ENCODE results near the gene ARHGAP12.

The ARHGAP12 gene

GRCh38 chr10:31873724-31874123 is 54.9 kb downstream of the ARHGAP12 start:
- no peak for DNase-seq

DNA sequence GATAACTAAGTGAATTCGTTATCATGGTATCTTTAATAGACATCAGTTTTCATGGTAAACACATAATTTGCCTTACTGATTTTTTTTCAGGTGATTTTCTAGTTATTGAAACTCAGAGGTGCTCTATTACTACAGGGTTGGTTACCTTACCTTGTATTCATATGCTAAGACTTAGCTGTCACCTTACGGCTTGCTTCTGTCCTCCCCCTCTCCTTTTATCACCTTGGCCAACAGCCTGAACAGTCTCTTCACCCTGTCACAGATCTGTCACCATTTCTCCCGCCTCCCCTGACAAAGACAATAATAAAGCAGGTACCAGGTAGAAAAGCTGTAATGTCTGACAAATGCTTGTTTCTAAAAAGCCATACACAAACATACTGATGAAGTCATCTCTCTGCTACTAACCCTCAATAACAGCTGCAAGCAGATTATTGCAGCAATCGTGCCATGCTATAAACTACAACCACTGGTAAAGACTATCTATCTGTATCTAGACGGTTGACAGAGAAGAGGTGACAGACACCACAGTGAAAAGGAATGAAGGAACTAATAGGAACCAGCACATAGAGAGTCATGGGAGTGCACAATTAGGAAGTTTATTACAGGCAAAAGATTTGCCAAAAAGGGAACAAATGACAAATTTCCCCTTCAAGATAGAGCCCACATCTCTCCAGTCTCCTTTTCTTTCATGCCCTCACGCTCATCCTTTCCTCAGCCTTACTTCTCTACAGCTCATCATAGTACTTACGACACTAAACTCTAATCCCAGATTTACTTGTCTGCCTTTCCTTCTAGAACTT is 57.2 kb downstream of the ARHGAP12 start:
- no peak for DNase-seq

DNA sequence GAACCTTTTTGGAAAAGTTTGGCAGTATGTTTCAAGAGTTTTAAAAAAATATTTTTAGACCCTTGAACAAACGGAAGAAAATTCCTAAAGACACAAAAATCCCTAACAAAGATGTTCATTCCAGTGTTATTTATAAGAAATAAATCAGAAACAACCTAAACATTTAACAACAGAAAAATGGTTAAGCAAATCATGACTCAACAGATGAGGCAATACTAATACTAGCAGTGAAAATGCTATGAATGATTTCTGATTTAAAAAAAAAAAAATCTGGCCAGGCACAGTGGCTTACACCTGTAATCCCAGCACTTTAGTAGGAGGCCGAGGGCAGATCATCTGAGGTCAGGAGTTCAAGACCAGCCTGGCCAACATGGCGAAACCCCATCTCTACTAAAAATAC is 61.0 kb downstream of the ARHGAP12 start:
- no peak for DNase-seq

DNA sequence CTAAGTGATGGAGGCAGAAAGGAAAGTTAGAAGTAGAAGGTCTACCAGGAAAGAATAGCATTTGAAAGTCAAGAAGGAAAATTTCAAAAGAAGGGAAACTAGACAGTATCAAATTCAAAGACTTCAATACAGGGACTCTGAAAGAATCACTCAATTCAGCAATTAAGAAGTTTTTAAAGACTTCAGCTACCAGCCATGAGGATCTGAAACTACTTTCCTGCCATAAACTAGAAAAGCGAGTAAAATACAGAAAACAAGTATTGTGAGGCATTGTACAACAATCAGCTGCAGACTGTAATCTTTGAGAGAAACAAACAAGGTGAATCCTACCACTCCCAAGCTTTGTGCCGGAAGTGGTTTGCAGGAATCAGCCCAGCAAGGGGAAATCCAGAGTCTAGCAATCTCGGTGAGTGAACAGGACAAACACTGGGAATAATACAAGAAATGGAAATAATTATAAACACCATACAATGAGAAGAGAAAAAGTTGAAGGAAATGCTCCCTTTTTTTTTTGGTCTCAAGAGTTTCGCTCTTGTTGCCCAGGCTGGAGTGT is 62.4 kb downstream of the ARHGAP12 start:
- DNase-seq, result no peak

GRCh38 chr10:31864834-31865518 is 63.7 kb downstream of the ARHGAP12 start:
- no peak for DNase-seq

DNA sequence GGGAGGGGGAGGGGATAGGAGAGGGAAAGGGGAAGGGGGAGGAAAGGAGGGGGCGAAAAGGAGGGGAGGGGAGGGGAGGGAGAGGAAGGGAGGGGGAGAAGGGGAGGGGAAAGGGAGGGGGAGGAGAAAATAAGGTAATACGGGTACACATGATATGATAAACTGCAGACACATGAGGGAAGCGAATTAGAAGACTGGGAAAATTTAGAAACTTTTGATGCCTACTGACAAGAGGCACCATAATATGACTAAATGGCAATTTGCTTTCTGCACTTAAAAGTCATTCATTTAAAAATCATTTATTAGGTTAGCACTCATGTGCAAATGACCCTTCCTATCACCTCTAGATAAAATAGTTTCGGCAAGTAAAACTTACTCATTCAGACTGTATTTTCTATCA is 73.6 kb downstream of the ARHGAP12 start:
- no peak for DNase-seq

DNA sequence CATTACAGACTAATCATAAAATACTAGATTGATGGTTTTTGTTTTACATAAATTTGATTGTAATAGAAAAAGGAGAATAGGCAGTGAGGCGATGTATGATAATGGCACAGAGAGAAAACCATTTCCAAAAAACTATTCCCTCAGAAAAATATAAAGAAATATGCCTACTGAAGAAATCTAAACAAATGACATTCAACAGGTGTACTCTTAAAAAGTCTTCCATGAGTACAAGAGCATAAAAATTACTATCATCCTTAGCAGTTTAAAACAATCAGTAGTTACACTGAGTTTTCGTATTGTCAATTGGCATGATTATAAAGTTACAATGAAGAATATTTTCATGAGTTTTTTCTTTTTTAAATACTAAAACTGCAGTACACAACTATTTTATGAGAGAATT is 75.0 kb downstream of the ARHGAP12 start:
- DNase-seq, result no peak

GRCh38 chr10:31851216-31851615 is 77.4 kb downstream of the ARHGAP12 start:
- no peak for DNase-seq

GRCh38 chr10:31847515-31847914 is 81.1 kb downstream of the ARHGAP12 start:
- DNase-seq, result no peak

GRCh38 chr10:31838709-31839108 is 89.9 kb downstream of the ARHGAP12 start:
- DNase-seq, result no peak

DNA sequence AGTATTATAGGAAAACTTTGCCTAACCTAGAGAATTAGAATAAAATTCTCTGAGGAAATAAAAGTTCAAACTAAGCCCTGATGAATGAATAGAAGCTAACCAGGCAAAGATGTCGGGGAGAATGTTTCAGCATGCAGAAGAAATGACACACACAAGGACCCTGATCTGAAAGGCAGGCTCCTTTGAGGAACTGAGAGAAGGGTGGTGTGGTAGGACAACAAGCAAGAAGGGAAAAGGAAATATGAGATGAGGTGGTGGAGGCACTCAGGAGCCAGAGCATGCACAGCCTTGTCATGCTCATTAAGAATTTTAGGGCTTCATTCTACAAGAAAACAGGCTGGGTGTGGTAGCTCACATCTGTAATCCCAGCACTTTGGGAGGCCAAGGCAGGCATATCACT is 90.6 kb downstream of the ARHGAP12 start:
- no peak for DNase-seq

DNA sequence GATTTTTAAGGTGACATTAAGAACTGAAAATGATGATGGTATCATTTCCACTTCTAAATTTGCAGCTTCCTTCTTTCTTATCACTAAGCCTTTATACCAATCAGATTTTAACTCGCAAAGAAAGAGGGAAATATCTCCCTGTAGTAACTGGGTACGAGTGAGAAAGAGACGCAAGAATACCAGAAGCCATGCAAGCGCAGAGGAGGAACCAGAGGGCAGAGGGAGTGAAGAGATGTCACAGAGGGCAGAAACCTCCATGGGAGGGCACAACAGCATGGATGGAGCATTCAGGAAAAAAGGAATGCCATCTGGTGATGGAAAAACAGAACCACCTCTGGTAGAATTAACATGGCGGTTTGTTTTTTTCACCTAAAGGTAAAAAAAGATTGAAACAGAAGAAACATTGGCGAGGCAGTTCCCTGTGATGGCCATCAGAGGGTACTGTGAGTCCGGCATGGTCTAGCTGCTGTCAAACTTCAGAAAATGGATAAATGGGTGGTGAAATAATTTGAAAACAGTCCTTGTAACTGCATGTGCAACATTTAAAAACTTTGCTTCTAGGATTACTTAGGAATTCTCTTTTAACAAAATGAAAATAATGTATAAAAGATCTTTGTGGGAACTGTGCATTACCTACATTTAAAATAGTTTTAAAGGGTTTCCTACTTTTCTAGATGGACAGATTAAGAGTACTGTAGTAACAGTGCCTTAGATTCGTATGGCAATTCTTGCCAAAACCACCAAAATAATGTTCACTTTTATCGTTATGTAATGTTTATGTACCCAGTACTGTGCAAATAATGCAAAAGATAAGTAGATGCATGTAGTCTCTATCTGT is 91.8 kb downstream of the ARHGAP12 start:
- peak; percentile 6 for DNase-seq

DNA sequence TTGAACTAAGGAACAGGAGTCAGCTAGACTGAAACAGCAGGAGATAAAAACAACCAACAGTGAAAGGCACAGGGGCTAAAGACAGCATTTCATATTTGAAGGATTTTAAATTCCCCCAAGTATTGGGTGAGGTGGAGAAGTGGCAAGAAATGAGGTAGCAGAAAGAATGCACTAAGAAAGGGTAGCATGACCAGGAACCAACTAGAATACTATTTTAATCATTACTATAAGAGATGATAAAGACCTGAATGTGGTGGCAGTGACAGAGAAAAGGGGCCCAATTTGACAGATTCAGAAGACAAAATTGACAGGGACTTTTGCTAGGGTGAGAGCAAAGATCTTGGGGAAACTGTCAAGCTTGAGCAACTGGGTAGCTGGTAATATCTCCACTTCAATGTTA is 94.9 kb downstream of the ARHGAP12 start:
- no peak for DNase-seq

GRCh38 chr10:31832261-31832660 is 96.4 kb downstream of the ARHGAP12 start:
- no peak for DNase-seq

- no peak for DNase-seq
These were observed 97.7 kb downstream of the ARHGAP12 start for GRCh38 chr10:31830887-31831286.

DNA sequence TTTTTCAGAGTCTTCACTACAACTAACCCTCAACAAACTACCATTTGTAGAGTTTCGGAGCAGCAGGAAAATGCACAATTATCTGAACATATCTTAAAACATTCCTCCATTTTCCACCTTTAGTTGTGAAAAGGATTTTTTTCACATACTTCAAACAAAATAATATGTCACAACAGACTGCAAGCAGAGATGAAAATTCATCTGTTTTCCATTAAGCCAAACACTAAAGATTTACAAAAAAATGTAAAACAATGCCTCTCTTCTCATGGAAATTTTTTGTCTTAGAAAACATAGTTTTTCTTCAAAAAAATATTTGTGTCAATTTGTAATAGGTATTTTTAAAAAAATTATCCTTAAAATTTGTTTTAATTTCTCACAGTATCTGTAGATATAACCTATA is 98.9 kb downstream of the ARHGAP12 start:
- DNase-seq, result no peak

GRCh38 chr10:31823358-31823757 is 105.3 kb downstream of the ARHGAP12 start:
- no peak for DNase-seq

DNA sequence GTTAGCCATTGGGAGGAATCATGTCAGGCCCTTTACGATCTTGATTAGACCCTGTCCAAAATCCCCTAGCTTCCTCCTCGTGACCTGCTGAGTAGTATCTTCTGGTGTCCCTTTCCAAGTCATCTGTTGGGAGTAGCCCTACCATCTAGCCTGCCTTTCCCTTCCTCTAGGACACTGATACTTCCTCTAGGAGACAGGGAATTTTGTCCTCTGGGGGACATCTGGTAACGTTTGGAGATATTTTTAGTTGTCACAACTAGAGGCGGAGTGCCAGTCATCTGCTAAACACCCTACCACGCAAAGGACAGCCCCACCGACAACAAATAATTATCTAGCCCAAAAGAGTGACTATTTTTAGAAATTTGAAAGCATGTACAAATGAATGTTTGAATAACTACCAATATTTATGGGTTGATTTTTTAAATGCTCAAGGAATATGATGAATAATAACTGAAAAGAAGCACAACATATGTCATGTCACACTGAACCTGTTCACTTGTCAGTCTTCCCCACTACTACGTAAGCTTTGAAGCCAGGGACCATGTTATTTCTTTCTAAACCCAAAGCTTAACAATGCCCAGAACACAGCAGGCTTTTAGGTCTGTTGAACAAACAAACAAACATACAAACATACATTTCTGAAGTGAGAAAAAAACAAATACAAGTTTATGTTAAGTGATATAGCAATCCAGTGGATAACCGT is 105.9 kb downstream of the ARHGAP12 start:
- DNase-seq, result no peak

DNA sequence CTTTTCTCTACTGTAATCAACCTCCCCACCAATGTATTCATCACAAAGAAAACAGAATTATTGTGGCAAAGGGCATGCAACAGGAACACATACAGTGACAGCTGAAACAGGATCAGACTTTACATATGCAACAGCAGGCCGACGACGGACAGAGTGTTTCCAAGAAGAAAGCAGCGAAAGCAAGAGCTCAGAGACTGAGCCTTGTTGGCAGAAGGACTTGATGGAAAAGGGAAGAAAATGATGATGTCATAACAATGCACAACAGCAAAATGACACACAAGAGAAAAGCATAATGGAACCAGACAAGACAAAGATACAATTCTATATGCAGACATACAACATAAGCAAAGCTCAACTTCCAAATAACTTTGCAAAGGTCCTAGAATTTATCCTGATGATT is 106.5 kb downstream of the ARHGAP12 start:
- no peak for DNase-seq

GRCh38 chr10:31820778-31821369 is 107.8 kb downstream of the ARHGAP12 start:
- no peak for DNase-seq

GRCh38 chr10:31820096-31820495 is 108.5 kb downstream of the ARHGAP12 start:
- DNase-seq, result no peak

DNA sequence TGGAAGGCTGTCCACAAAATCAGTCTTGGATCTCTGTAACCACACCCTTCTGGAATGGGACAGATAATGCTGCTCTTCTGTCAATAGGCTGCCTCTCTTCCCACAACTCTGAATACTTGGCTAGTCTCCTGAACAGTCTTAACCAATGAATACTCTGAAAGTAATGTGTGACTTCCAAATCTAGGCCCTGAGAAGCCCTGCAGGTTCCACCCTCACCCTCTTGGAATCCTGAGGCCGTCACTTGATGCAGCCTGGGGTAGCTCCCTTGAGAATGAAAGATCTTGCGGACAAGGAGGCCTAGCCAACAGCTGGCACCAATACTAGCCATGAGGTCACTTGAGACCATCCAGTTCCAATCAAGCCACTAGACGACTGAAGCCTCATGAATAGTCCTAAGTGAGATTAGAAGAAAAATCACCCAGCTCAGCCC is 109.2 kb downstream of the ARHGAP12 start:
- DNase-seq, result no peak

Measured in stimulated activated CD4-positive, alpha-beta T cell treated with anti-CD3 and anti-CD28 coated beads, Interleukin-15, amount 100 ng/mL, for 24 hours (primary cell).